ENCODE measurements around the gene LNP1. TPM values are rescaled to one million over a fixed set of nuclear protein-coding genes. Genes with fewer than 3 reads are reported as not detected.

LNP1 gene
- total RNA-seq, 1 experiment from 2014 or later, result 10.5 TPM

DNA sequence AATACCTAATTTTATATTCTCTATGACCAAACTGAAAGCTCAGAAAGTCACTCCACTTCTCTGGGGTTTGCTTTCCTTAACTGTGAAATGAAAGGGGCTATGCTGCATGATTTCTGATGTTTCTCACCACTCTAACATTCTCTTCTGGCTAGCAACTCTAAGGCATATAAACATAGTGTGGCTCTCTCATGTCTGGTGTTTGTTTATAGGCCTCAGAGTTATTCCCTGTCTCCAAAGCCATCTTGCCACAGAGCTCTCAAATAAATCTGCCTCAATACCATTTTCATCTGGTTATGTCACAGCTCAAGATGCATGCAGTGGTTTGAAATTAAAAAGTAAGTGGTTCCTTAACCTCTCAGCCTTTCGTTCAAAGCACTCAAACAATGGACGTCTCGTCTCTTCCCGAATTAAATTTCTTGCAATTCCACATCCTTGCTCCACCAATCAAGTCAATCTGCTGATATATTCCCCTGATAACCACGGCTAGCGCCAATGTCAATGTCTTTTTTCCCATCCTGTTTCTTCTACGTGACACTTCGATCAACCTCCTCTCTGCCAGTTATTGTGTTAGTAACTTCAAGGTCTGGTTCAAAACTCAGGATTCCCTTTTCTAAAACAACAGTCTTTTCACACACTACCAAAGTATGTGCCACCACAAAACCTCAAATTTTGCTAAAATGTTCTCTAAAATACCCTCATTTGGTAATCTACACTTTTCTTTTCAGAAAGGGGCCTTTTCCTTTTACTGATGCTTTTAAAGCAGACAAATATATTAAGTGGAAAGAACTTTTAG is 16.4 kb upstream of the LNP1 start:
- DNase-seq, result no peak
- Histone ChIP-seq H3K27ac (no peak overlapping the region), H3K4me1 (no peaks in the 10 kb centered on the region), H3K27me3 (no peaks in the 10 kb centered on the region), H3K4me3 (no peak overlapping the region), H3K36me3 (peaks cover 82% of the 10 kb centered on the region), H3K9me3 (replicated peaks) (peaks cover 5% of the 10 kb centered on the region; the same call in 1 of the 2 replicates)

- H3K27me3 ChIP-seq, result no peaks in the 10 kb centered on the region
- H3K27ac ChIP-seq, result no peak overlapping the region
- H3K4me1 ChIP-seq, result no peaks in the 10 kb centered on the region
- no peak for DNase-seq
- H3K9me3 ChIP-seq (replicated peaks), result peaks cover 5% of the 10 kb centered on the region; the same call in 1 of the 2 replicates
- peaks cover 67% of the 10 kb centered on the region for H3K36me3 ChIP-seq
- H3K4me3 ChIP-seq, result no peak overlapping the region
These were observed 14.8 kb upstream of the LNP1 start for GRCh38 chr3:100386437-100387074.

- Histone ChIP-seq H3K27ac (no peak overlapping the region), H3K9me3 (replicated peaks) (peaks cover 5% of the 10 kb centered on the region; the same call in 1 of the 2 replicates), H3K36me3 (peaks cover 55% of the 10 kb centered on the region), H3K27me3 (no peaks in the 10 kb centered on the region), H3K4me3 (no peak overlapping the region), H3K4me1 (no peaks in the 10 kb centered on the region)
- no peak for DNase-seq
These were observed 12.3 kb upstream of the LNP1 start for GRCh38 chr3:100389025-100389424.

GRCh38 chr3:100395679-100396431 is 5.5 kb upstream of the LNP1 start:
- DNase-seq, result no peak
- Histone ChIP-seq H3K4me3 (no peak overlapping the region), H3K27me3 (no peaks in the 10 kb centered on the region), H3K36me3 (peaks cover 28% of the 10 kb centered on the region), H3K4me1 (no peaks in the 10 kb centered on the region), H3K27ac (no peak overlapping the region), H3K9me3 (replicated peaks) (no peaks in the 10 kb centered on the region)

- H3K4me1 ChIP-seq, result no peaks in the 10 kb centered on the region
- no peak overlapping the region for H3K4me3 ChIP-seq
- H3K36me3 ChIP-seq, result peaks cover 26% of the 10 kb centered on the region
- no peak overlapping the region for H3K27ac ChIP-seq
- no peak for DNase-seq
- H3K9me3 ChIP-seq (replicated peaks), result no peaks in the 10 kb centered on the region
- no peaks in the 10 kb centered on the region for H3K27me3 ChIP-seq
These were observed 4.4 kb upstream of the LNP1 start for GRCh38 chr3:100396967-100397366.

- no peaks in the 10 kb centered on the region for H3K9me3 ChIP-seq (replicated peaks)
- H3K27me3 ChIP-seq, result no peaks in the 10 kb centered on the region
- H3K36me3 ChIP-seq, result peaks cover 15% of the 10 kb centered on the region
- no peaks in the 10 kb centered on the region for H3K4me1 ChIP-seq
- peak overlapping the region; percentile 78 for H3K4me3 ChIP-seq
- peak overlapping the region; percentile 93; the same call in 1 of the 2 replicates for H3K27ac ChIP-seq
- DNase-seq, result peak; percentile 14 to 51
These were observed 1.8 kb upstream of the LNP1 start for GRCh38 chr3:100399341-100400071.

- H3K27ac ChIP-seq, result peak overlapping the region; percentile 93
- DNase-seq, result peak; percentile 27 to 48
These were observed 940 bp upstream of the LNP1 start for GRCh38 chr3:100400419-100400779.

GRCh38 chr3:100401674-100402041 is 319 bp downstream of the LNP1 start:
- Histone ChIP-seq H3K9me3 (replicated peaks) (no peaks in the 10 kb centered on the region), H3K4me3 (peak overlapping the region; percentile 78), H3K36me3 (peaks cover 9% of the 10 kb centered on the region), H3K4me1 (no peaks in the 10 kb centered on the region), H3K27me3 (no peaks in the 10 kb centered on the region), H3K27ac (peak overlapping the region; percentile 93)
- DNase-seq, result peak in 1 of 2 experiments; percentile 63

More at GRCh38 chr3:100400419-100400779, 940 bp upstream of the LNP1 start:
- peaks cover 14% of the 10 kb centered on the region for H3K36me3 ChIP-seq
- no peaks in the 10 kb centered on the region for H3K4me1 ChIP-seq
- H3K4me3 ChIP-seq, result peak overlapping the region; percentile 78
- no peaks in the 10 kb centered on the region for H3K27me3 ChIP-seq
- no peaks in the 10 kb centered on the region for H3K9me3 ChIP-seq (replicated peaks)

DNA sequence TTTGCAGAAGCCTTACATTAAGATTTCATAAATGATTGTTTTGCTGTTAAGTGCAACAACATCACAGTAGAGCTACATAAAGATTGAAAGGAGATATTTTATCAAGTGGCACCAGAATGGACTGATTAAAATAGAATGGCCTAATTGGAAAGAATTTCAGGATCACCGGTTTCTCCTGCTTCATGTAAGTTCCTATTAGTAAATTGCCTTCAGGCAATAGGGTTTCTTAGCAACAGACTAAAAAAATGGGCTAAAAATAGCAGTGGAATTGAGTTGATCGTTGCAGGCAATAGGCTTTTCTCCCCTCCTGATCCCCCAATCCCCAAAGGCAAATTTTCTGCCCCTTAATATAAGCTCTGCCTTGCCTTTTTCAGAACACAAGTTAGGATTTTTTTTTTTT is 917 bp downstream of the LNP1 start:
- Histone ChIP-seq H3K27me3 (no peaks in the 10 kb centered on the region), H3K4me3 (peak overlapping the region; percentile 78), H3K4me1 (no peaks in the 10 kb centered on the region), H3K9me3 (replicated peaks) (peaks cover 5% of the 10 kb centered on the region), H3K36me3 (peaks cover 6% of the 10 kb centered on the region; the same call in 1 of the 2 replicates), H3K27ac (peak overlapping the region; percentile 93)
- peak; percentile 37 to 77 for DNase-seq

DNA sequence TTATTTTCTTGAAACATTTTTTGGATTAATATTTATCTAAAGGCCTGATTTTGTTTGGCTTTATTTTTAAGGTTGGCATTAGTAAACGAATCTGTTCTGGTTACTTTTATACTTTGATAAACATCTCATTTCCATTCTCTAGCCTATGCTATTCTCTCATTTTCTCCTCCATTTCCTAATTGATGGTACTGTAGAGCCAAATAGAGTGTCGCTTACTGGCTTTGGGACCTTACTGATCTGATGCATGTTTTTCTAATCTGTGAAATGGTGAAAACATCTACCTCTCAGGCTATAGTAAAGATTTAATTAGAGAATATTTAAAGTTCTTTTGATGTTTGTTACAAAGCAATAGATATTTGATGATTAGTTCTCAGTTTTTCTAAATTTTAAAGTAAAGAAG is 1.6 kb downstream of the LNP1 start:
- Histone ChIP-seq H3K36me3 (peaks cover 8% of the 10 kb centered on the region; the same call in 1 of the 2 replicates), H3K9me3 (replicated peaks) (peaks cover 12% of the 10 kb centered on the region), H3K27ac (peak overlapping the region; percentile 93; the same call in 1 of the 2 replicates), H3K27me3 (no peaks in the 10 kb centered on the region), H3K4me1 (no peaks in the 10 kb centered on the region), H3K4me3 (peak overlapping the region; percentile 78)
- DNase-seq, result peak in 1 of 2 experiments; percentile 41

DNA sequence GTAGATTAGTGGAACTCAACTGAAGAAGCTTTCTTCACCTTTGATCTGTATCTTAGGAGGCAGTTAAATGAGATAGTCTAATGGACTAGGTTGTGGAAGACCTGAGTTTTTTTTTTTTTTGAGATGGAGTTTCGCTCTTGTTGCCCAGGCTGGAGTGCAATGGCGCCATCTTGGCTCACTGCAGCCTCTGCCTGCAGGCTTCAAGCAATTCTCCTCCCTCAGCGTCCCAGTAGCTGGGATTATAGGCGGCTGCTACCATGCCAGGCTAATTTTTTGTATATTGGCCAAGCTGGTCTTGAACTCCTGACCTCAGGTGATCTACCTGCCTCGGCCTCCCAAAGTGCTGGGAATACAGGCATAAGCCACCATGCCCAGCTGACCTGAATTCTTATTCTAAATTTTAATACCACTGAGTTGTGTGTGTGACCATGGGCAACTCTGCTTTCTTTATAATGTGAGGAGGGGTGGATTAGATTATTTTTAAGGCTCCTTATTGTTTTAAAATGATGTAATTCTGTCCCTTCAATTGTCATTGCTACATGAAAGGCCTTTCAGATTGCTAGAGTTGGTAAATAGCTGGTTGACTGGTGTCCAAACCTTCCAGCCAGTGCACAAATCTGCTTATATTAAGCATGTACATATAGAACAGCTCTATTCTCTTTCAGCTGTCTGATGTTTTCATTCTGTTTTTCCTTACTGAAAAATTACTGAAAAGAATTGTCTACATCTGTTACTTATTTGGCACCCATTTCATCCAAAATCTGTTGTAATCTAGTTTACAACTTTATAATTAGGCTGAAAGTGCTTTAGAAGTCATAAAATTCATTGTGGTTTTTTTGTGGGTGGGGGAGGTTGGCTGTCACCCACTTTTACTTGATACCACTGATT is 2.3 kb downstream of the LNP1 start:
- Histone ChIP-seq H3K4me3 (peak overlapping the region; percentile 78), H3K36me3 (0 out of 2 replicates have a peak, but pooled peaks cover 6% of the 10 kb centered on the region), H3K4me1 (no peaks in the 10 kb centered on the region), H3K27ac (no peak overlapping the region; the same call in 1 of the 2 replicates), H3K27me3 (no peaks in the 10 kb centered on the region), H3K9me3 (replicated peaks) (peaks cover 13% of the 10 kb centered on the region)
- DNase-seq, result peak; percentile 36 to 39

- 0 out of 2 replicates have a peak, but pooled peaks cover 6% of the 10 kb centered on the region for H3K36me3 ChIP-seq
- H3K27ac ChIP-seq, result no peak overlapping the region
- H3K4me1 ChIP-seq, result no peaks in the 10 kb centered on the region
- peaks cover 13% of the 10 kb centered on the region for H3K9me3 ChIP-seq (replicated peaks)
- H3K4me3 ChIP-seq, result no peak overlapping the region
- no peak for DNase-seq
- no peaks in the 10 kb centered on the region for H3K27me3 ChIP-seq
These were observed 2.9 kb downstream of the LNP1 start for GRCh38 chr3:100404250-100404548.

DNA sequence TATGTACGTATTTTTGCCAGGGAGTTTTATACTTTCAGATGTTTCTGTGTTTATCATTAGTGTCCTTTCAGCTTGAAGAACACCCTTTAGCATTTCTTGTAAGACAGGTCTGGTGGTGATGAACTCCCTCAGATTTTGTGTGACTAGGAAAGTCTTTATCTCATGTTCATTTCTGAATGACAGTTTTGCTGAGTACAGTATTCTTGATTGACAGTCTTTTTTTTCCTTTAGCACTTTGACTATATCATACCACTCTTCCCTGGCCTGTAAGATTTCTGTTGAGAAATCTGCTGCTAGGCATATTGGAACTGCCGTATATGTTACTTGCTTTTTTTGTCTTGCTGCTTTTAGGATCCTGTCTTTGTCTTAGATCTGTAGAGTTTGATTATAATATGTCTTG is 5.8 kb downstream of the LNP1 start:
- H3K4me3 ChIP-seq, result no peak overlapping the region
- peaks cover 13% of the 10 kb centered on the region for H3K9me3 ChIP-seq (replicated peaks)
- no peaks in the 10 kb centered on the region for H3K27me3 ChIP-seq
- H3K36me3 ChIP-seq, result peaks cover 8% of the 10 kb centered on the region
- no peaks in the 10 kb centered on the region for H3K4me1 ChIP-seq
- H3K27ac ChIP-seq, result no peak overlapping the region
- no peak for DNase-seq

Data from SJCRH30 (cell line).